ENCODE measurements around the gene LTBP2.

Gene LTBP2

GRCh38 chr14:74584951-74585350 is 27.1 kb downstream of the LTBP2 start:
- no peak for DNase-seq (ENCODE audit: insufficient read length, low spot score)
- TF ChIP-seq POLR2A (IDR thresholded peaks at IDR 0.05; ENCODE audit: low read depth, low read length), result no peak
- no peak for FAIRE-seq

- DNase-seq (ENCODE audit: insufficient read length, low spot score), result peak; percentile 82
- peak; percentile 89 for FAIRE-seq
- TF ChIP-seq POLR2A (IDR thresholded peaks at IDR 0.05; ENCODE audit: low read depth, low read length), result no peak
Measured at GRCh38 chr14:74583689-74584434, 28.2 kb downstream of the LTBP2 start.

GRCh38 chr14:74582910-74583581 is 29.0 kb downstream of the LTBP2 start:
- no peak for FAIRE-seq
- no peak for DNase-seq (ENCODE audit: insufficient read length, low spot score)

GRCh38 chr14:74580275-74580672 is 31.8 kb downstream of the LTBP2 start:
- TF ChIP-seq POLR2A (IDR thresholded peaks at IDR 0.05; ENCODE audit: low read depth, low read length), result no peak
- FAIRE-seq (no peak), DNase-seq (ENCODE audit: insufficient read length, low spot score) (no peak)

More at GRCh38 chr14:74582910-74583581, 29.0 kb downstream of the LTBP2 start:
- TF ChIP-seq POLR2A (IDR thresholded peaks at IDR 0.05; ENCODE audit: low read depth, low read length), result no peak

- no peak for TF ChIP-seq POLR2A (IDR thresholded peaks at IDR 0.05; ENCODE audit: low read depth, low read length)
- FAIRE-seq (peak; percentile 38), DNase-seq (ENCODE audit: insufficient read length, low spot score) (peak; percentile 55)
Measured at GRCh38 chr14:74579447-74580274, 32.4 kb downstream of the LTBP2 start.

- FAIRE-seq (no peak), DNase-seq (ENCODE audit: insufficient read length, low spot score) (no peak)
- no peak for TF ChIP-seq POLR2A (IDR thresholded peaks at IDR 0.05; ENCODE audit: low read depth, low read length)
Measured at GRCh38 chr14:74578479-74578878, 33.6 kb downstream of the LTBP2 start.

- FAIRE-seq (no peak), DNase-seq (ENCODE audit: insufficient read length, low spot score) (no peak)
- no peak for TF ChIP-seq POLR2A (IDR thresholded peaks at IDR 0.05; ENCODE audit: low read depth, low read length)
Measured at GRCh38 chr14:74577948-74578275, 34.1 kb downstream of the LTBP2 start.

GRCh38 chr14:74577247-74577947 is 34.6 kb downstream of the LTBP2 start:
- DNase-seq (ENCODE audit: insufficient read length, low spot score), result no peak
- no peak for FAIRE-seq
- TF ChIP-seq POLR2A (IDR thresholded peaks at IDR 0.05; ENCODE audit: low read depth, low read length), result no peak

- DNase-seq (ENCODE audit: insufficient read length, low spot score) (no peak), FAIRE-seq (no peak)
- TF ChIP-seq POLR2A (IDR thresholded peaks at IDR 0.05; ENCODE audit: low read depth, low read length), result no peak
Measured at GRCh38 chr14:74575936-74576335, 36.1 kb downstream of the LTBP2 start.

- DNase-seq (ENCODE audit: insufficient read length, low spot score), result no peak
- TF ChIP-seq POLR2A (IDR thresholded peaks at IDR 0.05; ENCODE audit: low read depth, low read length), result no peak
- no peak for FAIRE-seq
Measured at GRCh38 chr14:74575507-74575906, 36.5 kb downstream of the LTBP2 start.

- DNase-seq (ENCODE audit: insufficient read length, low spot score), result no peak
- FAIRE-seq, result no peak
- no peak for TF ChIP-seq POLR2A (IDR thresholded peaks at IDR 0.05; ENCODE audit: low read depth, low read length)
Measured at GRCh38 chr14:74574706-74575105, 37.3 kb downstream of the LTBP2 start.

GRCh38 chr14:74574090-74574433 is 38.0 kb downstream of the LTBP2 start:
- no peak for TF ChIP-seq POLR2A (IDR thresholded peaks at IDR 0.05; ENCODE audit: low read depth, low read length)
- DNase-seq (ENCODE audit: insufficient read length, low spot score) (no peak), FAIRE-seq (no peak)

- DNase-seq (ENCODE audit: insufficient read length, low spot score) (no peak), FAIRE-seq (no peak)
- no peak for TF ChIP-seq POLR2A (IDR thresholded peaks at IDR 0.05; ENCODE audit: low read depth, low read length)
Measured at GRCh38 chr14:74573421-74574089, 38.5 kb downstream of the LTBP2 start.

All from H54 (cell line).